Progenitor cell of endocrine pancreas (in vitro differentiated cells): ENCODE measurements around the gene CACFD1. TPM values are rescaled to one million over a fixed set of nuclear protein-coding genes. Genes with fewer than 3 reads are reported as not detected.

Experiments used
- DNase-seq: peaks from one replicate; pipeline ENCODE4 v3.0.0; 2021; ENCODE audit warnings: low spot score; ENCODE audit not compliant: unreplicated experiment
- H3K27ac Mint-ChIP-seq: 2 replicates; pipeline ENCODE4 v1.8.0; 2021; ENCODE audit warnings: mild to moderate bottlenecking, moderate library complexity, mixed read lengths
- H3K27me3 Mint-ChIP-seq: 2 replicates; pipeline ENCODE4 v1.8.0; 2021; ENCODE audit warnings: mixed read lengths
- H3K36me3 Mint-ChIP-seq: 2 replicates; pipeline ENCODE4 v1.8.0; 2022; ENCODE audit warnings: mixed read lengths; ENCODE audit not compliant: insufficient read depth
- H3K4me1 Mint-ChIP-seq: 2 replicates; pipeline ENCODE4 v1.8.0; 2021; ENCODE audit warnings: low read depth, mixed read lengths
- H3K4me3 Mint-ChIP-seq: 2 replicates; pipeline ENCODE4 v1.8.0; 2021; ENCODE audit warnings: low read depth, mild to moderate bottlenecking, moderate library complexity, mixed read lengths
- H3K9me3 Mint-ChIP-seq: 2 replicates; pipeline ENCODE4 v1.8.0; 2021; ENCODE audit warnings: low read depth, mixed read lengths
- total RNA-seq: library from RNA; stranded (reverse); gene quantifications from 2 replicates; pipeline ENCODE4 v1.2.1, GENCODE V29; 2021
- TF ChIP-seq, protein P1 (sequence below): fragments of 200-600 bp; sonication (generic); IDR thresholded peaks from one replicate; pipeline ENCODE4 v1.5.0; 2021; ENCODE audit warnings: antibody characterized with exemption, mild to moderate bottlenecking; ENCODE audit not compliant: unreplicated experiment

Gene CACFD1
- total RNA-seq, 1 donor from 2014 or later: 56.2 TPM

DNA sequence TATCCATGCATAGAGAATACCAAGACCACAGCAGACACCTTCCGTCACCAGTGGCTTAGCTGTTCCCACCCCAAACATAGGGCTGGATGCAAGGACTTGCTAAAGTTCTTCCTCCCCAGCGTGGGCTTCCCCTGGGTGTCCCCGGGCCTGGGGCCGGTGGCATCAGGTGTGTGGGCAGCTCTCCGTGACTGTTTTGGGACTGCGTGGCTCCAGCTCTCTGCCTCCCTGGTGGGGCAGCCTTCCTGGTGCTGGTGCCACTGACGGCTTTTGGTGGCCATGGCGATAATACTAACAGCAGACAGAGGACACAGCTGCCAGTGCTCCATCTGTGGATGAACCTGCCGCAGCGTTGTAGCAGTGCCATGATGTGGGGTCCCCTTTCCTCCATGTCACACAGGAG, 4.9 kb downstream of the CACFD1 start:
- Mint-ChIP-seq H3K27me3 (no peaks in the 10 kb centered on the region), H3K4me1 (peaks cover 12% of the 10 kb centered on the region)
- DNase-seq: no peak

GRCh38 chr9:133465984-133466383, 6.2 kb downstream of the CACFD1 start:
- H3K36me3 Mint-ChIP-seq: peaks cover 1% of the 10 kb centered on the region
- H3K4me3 Mint-ChIP-seq: no peak overlapping the region
- H3K4me1 Mint-ChIP-seq: peaks cover 7% of the 10 kb centered on the region
- no peaks in the 10 kb centered on the region for H3K9me3 Mint-ChIP-seq
- TF ChIP-seq, protein P1, sequence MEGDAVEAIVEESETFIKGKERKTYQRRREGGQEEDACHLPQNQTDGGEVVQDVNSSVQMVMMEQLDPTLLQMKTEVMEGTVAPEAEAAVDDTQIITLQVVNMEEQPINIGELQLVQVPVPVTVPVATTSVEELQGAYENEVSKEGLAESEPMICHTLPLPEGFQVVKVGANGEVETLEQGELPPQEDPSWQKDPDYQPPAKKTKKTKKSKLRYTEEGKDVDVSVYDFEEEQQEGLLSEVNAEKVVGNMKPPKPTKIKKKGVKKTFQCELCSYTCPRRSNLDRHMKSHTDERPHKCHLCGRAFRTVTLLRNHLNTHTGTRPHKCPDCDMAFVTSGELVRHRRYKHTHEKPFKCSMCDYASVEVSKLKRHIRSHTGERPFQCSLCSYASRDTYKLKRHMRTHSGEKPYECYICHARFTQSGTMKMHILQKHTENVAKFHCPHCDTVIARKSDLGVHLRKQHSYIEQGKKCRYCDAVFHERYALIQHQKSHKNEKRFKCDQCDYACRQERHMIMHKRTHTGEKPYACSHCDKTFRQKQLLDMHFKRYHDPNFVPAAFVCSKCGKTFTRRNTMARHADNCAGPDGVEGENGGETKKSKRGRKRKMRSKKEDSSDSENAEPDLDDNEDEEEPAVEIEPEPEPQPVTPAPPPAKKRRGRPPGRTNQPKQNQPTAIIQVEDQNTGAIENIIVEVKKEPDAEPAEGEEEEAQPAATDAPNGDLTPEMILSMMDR: no peak
- no peaks in the 10 kb centered on the region for H3K27me3 Mint-ChIP-seq
- H3K27ac Mint-ChIP-seq: no peak overlapping the region
- no peak for DNase-seq

More for the DNA sequence above, 4.9 kb downstream of the CACFD1 start:
- H3K9me3 Mint-ChIP-seq: no peaks in the 10 kb centered on the region
- no peak overlapping the region for H3K4me3 Mint-ChIP-seq
- peaks cover 1% of the 10 kb centered on the region for H3K36me3 Mint-ChIP-seq
- H3K27ac Mint-ChIP-seq: no peak overlapping the region
- TF ChIP-seq, protein P1: no peak

DNA sequence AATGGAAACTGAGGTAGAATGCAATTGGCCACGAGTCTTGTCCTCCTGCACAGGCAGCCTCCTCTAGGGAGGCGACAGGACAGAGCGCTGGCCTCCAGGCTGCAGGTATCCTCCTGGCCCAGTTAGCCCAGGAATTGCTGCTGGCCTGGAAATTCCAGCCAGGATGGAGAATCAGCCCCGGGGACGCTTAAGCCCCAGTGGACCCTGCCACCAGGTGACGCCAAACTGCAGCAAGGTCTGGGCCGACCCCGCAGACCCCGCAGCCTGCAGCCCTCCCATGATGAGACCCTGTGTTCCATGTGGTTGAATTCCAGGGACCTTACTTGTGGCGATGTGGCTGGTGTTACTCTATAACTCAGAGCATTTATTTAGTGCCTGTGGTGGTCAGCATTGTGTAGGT, 7.3 kb downstream of the CACFD1 start:
- Mint-ChIP-seq H3K9me3 (no peaks in the 10 kb centered on the region), H3K27ac (no peak overlapping the region), H3K4me3 (no peak overlapping the region), H3K4me1 (no peaks in the 10 kb centered on the region), H3K27me3 (no peaks in the 10 kb centered on the region), H3K36me3 (peaks cover 1% of the 10 kb centered on the region)
- TF ChIP-seq, protein P1: no peak
- DNase-seq: no peak

DNA sequence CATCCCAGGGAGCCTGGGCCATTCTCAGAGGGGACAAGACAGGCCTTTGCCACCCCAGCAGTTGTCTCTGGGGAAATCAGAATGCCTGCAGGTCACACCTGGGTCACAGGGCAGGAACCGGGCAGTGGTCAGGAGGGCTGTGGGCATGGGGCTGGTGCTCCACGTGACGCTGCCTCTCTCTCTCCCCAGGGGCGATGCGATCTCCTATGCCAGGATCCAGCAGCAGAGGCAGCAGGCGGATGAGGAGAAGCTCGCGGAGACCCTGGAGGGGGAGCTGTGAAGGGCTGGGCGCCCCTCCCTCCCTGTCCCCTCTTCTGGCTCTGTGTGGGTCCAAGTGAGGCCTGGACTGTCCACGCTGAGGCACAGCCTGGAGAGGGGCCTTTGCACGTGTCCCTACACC, 8.6 kb downstream of the CACFD1 start:
- Mint-ChIP-seq H3K4me3 (no peak overlapping the region), H3K36me3 (peaks cover 1% of the 10 kb centered on the region), H3K9me3 (no peaks in the 10 kb centered on the region), H3K27ac (no peak overlapping the region), H3K27me3 (no peaks in the 10 kb centered on the region), H3K4me1 (no peaks in the 10 kb centered on the region)
- TF ChIP-seq, protein P1: no peak
- no peak for DNase-seq

DNA sequence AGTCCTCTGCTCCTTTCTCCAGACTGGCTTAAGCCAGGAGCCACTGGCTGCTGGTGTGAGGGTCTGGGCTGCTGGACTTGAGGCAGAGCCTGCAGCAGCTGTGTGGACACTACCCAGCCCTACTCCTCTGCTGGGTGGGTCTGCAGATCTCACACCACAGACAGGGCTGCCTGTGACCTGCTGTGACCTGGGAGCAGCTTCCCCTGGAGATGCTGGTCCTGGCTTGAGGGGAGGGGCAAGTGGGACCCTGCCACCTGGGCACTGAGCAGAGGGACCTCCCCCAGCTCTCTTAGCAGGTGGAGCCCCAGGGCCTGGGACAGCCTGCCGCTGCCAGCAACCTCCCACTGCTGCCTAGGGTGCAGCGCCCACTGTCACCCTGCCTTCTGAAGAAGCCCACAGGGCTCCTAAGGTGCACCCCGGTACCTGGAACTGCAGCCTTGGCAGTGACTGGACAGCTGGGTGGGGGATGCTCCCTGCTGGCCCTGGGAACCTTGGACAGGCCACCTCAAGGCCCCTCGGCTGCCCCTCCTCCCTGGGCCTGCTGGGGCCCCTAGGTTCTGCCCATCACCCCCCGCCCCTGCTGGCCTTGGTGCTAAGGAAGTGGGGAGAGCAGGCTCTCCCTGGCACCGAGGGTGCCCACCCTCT, 9.1 kb downstream of the CACFD1 start:
- no peaks in the 10 kb centered on the region for H3K4me1 Mint-ChIP-seq

More for the DNA sequence above, 9.1 kb downstream of the CACFD1 start:
- TF ChIP-seq, protein P1: no peak
- DNase-seq: no peak
- no peak overlapping the region for H3K27ac Mint-ChIP-seq
- H3K27me3 Mint-ChIP-seq: no peaks in the 10 kb centered on the region
- H3K36me3 Mint-ChIP-seq: no peaks in the 10 kb centered on the region
- H3K4me3 Mint-ChIP-seq: no peak overlapping the region
- H3K9me3 Mint-ChIP-seq: no peaks in the 10 kb centered on the region
